K562 (cell line): ENCODE results near the gene TMSB10. TPM values are rescaled to one million over a fixed set of nuclear protein-coding genes. Genes with fewer than 3 reads are reported as not detected.

Experiments used
- ATAC-seq: fragments of 200-7000 bp; cut with Tn5 transposase; 3 replicates; pipeline ENCODE4 v1.9.1; 2020; ENCODE audit warnings: moderate library complexity
- BruUV-seq: library from RNA; stranded (reverse); fragments of 400-500 nt; replicated peaks from 2 replicates; lab custom pipeline; 2021; lab: Mats Ljungman, UMichigan
- CTCF ChIA-PET: fragments of 300-600 bp; formaldehyde crosslinking; extraction: SDS; loops from one replicate; lab custom pipeline; 2021; ENCODE audit warnings: low intra/inter-chr PET ratio; lab: Yijun Ruan, JAX
- POLR2A ChIA-PET: fragments of 300-600, 350-650 bp; sonication (Branson Sonifier 250); formaldehyde crosslinking; extraction: SDS; loops from one replicate; lab custom pipeline; 2021; ENCODE audit warnings: antibody characterized with exemption, inconsistent platforms; lab: Yijun Ruan, JAX
- DNase-seq, 4 experiments: peaks; one replicate each; pipeline versions ENCODE4 v3.0.0 to v3.0.0-alpha.2; 2011 to 2018; ENCODE audit warnings: low spot score in 3 of 4, mixed read lengths in 3 of 4; ENCODE audit errors: extremely low read depth in 1 of 4
- FAIRE-seq: peaks from 2 replicates; lab custom pipeline; 2011; peaks lifted over from hg19 to GRCh38; lab: Jason Lieb, UNC
- H2AFZ ChIP-seq: 2 replicates; pipeline ENCODE4 v1.6.0; 2011; ENCODE audit warnings: low read depth, low read length, control low read depth, inconsistent platforms
- H3K27ac ChIP-seq: fragments of 200-600 bp; 3 replicates; pipeline ENCODE4 v1.8.0; 2011; ENCODE audit warnings: low read depth, mild to moderate bottlenecking, control low read depth, inconsistent platforms, low read length, moderate library complexity, mixed read lengths; ENCODE audit errors: extremely low read depth
- H3K27me3 ChIP-seq, 2 experiments: fragments of 300-600 bp in 1 of 2; 2 replicates in 1 of 2; 3 replicates in 1 of 2; pipeline versions ENCODE4 v1.6.0 to v1.8.0; 2011; ENCODE audit warnings: inconsistent platforms in 2 of 2, low read length in 2 of 2, mild to moderate bottlenecking in 1 of 2, mixed read lengths in 1 of 2, moderate library complexity in 1 of 2; ENCODE audit not compliant: control insufficient read depth in 2 of 2, insufficient read depth in 2 of 2
- H3K36me3 ChIP-seq: fragments of 300-600 bp; 3 replicates; pipeline ENCODE4 v1.8.0; 2011; ENCODE audit warnings: mild to moderate bottlenecking, low read length, inconsistent platforms; ENCODE audit not compliant: control insufficient read depth, insufficient read depth
- H3K4me1 ChIP-seq, 2 experiments: fragments of 200-600 bp in 1 of 2; replicated peaks in 1 of 2; 2 replicates in 1 of 2; 3 replicates in 1 of 2; pipeline versions ENCODE4 v1.5.1 to v1.8.0; 2011; ENCODE audit warnings: inconsistent platforms in 2 of 2, low read length in 2 of 2, mild to moderate bottlenecking in 1 of 2, mixed read lengths in 1 of 2, moderate library complexity in 1 of 2; ENCODE audit not compliant: control insufficient read depth in 2 of 2, insufficient read depth in 2 of 2
- H3K4me2 ChIP-seq: 2 replicates; pipeline ENCODE4 v1.6.1; 2011; ENCODE audit warnings: low read length, control low read depth, inconsistent platforms, mixed read lengths; ENCODE audit not compliant: insufficient read depth
- H3K4me3 ChIP-seq: fragments of 200-600 bp; sonication (generic), shearing (Covaris generic); 2 replicates; pipeline ENCODE4 v1.5.1; 2016; ENCODE audit warnings: control low read depth, inconsistent platforms
- H3K79me2 ChIP-seq: fragments of 200-600 bp; 3 replicates; pipeline ENCODE4 v1.8.0; 2011; ENCODE audit warnings: low read length, inconsistent platforms; ENCODE audit not compliant: control insufficient read depth, insufficient read depth
- H3K9ac ChIP-seq, 2 experiments: 2 replicates each; pipeline versions ENCODE4 v1.6.0 to v1.6.1; 2011; ENCODE audit warnings: low read depth in 2 of 2, low read length in 2 of 2, control low read depth in 1 of 2, inconsistent platforms in 1 of 2, mild to moderate bottlenecking in 1 of 2, mixed read lengths in 1 of 2; ENCODE audit not compliant: insufficient read depth in 1 of 2
- H3K9me1 ChIP-seq: one replicate; pipeline ENCODE4 v1.6.0; 2011; ENCODE audit warnings: inconsistent platforms, mild to moderate bottlenecking, low read length, moderate library complexity; ENCODE audit not compliant: control insufficient read depth, insufficient read depth
- H3K9me3 ChIP-seq: replicated peaks from 2 replicates; pipeline ENCODE4 v1.5.1; 2011; ENCODE audit warnings: low read depth, low read length, inconsistent platforms; ENCODE audit not compliant: control insufficient read depth, insufficient read depth
- H4K20me1 ChIP-seq: replicated peaks from 2 replicates; pipeline ENCODE4 v1.6.1; 2011; ENCODE audit warnings: low read length, inconsistent platforms, mixed read lengths; ENCODE audit not compliant: control insufficient read depth, insufficient read depth
- PHB ChIP-seq: fragments of 250-450 bp; sonication (Bioruptor Pico); IDR thresholded peaks from 2 replicates; pipeline ENCODE4 v1.5.0; 2021
- STAT5B ChIP-seq: fragments of 250-450 bp; sonication (Bioruptor Pico); IDR thresholded peaks from 2 replicates; pipeline ENCODE4 v1.8.0; 2021; ENCODE audit warnings: mild to moderate bottlenecking, inconsistent platforms
- TCF7 ChIP-seq: sonication (generic); IDR thresholded peaks from 2 replicates; pipeline ENCODE4 v1.6.1; 2016; ENCODE audit warnings: antibody characterized with exemption, borderline replicate concordance
- ZNF253 ChIP-seq: fragments of 250-450 bp; sonication (Bioruptor Pico); conservative IDR thresholded peaks from 2 replicates; pipeline ENCODE4 v1.6.1; 2021; ENCODE audit warnings: mild to moderate bottlenecking
- WGBS: fragments of 100-300 bp; shearing (Covaris generic); methylation state at CpG from one replicate; pipeline ENCODE4 v1.1.6; 2016; ENCODE audit warnings: low coverage, mixed read lengths; ENCODE audit not compliant: insufficient coverage; ENCODE audit errors: missing lambda C conversion rate; 5-methylcytosine and 5-hydroxymethylcytosine counted together
- in situ Hi-C: fragments of 300-500 bp; cut with MboI; formaldehyde crosslinking; loops from 4 replicates; pipeline ENCODE4 v1.15.0; 2018; ENCODE audit warnings: inconsistent platforms, mixed read lengths
- intact Hi-C: fragments of 100-400 bp; cut with micrococcal nuclease; formaldehyde crosslinking; loops from 2 replicates; pipeline ENCODE4 v1.14.2; 2022
- polyA plus RNA-seq, 8 experiments: library from polyadenylated mRNA; depleted of rRNA in 4 of 8; stranded (reverse) in 5 of 8; unstranded in 3 of 8; fragments of >200 nt; fragmentation: Nextera tagmentation in 2 of 8; fragmentation: Illumina TruSeq in 1 of 8; extraction: Ambion mirVana in 2 of 8; extraction: Trizol in 1 of 8; gene quantifications; 2 replicates each; pipeline versions ENCODE4 v1.2.1 to v1.2.3, GENCODE V29; 2011 to 2014; ENCODE audit warnings: inconsistent platforms in 1 of 8, missing spikeins in 1 of 8
- total RNA-seq, 7 experiments: library from RNA; depleted of rRNA in 6 of 7; stranded (reverse); fragments of >200 nt in 6 of 7; fragmentation: Illumina TruSeq in 2 of 7; extraction: Trizol in 2 of 7; gene quantifications; 2 replicates each; pipeline versions ENCODE4 v1.2.1 to v1.2.3, GENCODE V29; 2011 to 2021; ENCODE audit warnings: low replicate concordance in 1 of 7
- TF ChIP-seq, protein P1 (sequence below): fragments of 450-650 bp; IDR thresholded peaks from 2 replicates; pipeline ENCODE4 v1.6.1; 2016; ENCODE audit warnings: low read depth
- TF ChIP-seq, protein P2 (sequence below): fragments of 450-650 bp; IDR thresholded peaks from 2 replicates; pipeline ENCODE4 v1.7.1; 2018; ENCODE audit warnings: mild to moderate bottlenecking, low read depth; ENCODE audit not compliant: partially characterized antibody
- TF ChIP-seq, protein P3 (sequence below), 3 experiments: fragments of 200-800 bp in 1 of 3; fragments of 250-450 bp in 1 of 3; fragments of 450-650 bp in 1 of 3; sonication (Bioruptor Pico) in 1 of 3; sonication (Bioruptor generic) in 1 of 3; formaldehyde crosslinking in 1 of 3; IDR thresholded peaks; 2 replicates each; pipeline versions ENCODE4 v1.6.1 to v1.8.0; 2016 to 2022; ENCODE audit warnings: mild to moderate bottlenecking in 2 of 3, missing genetic modification characterization in 2 of 3, missing compliant biosample characterization in 1 of 3, moderate library complexity in 1 of 3

The TMSB10 gene
- total and polyA plus RNA-seq, 9 of the 15 experiments (the other 6 are each of a cell fraction or from before 2014, with no cell fraction given) = 382 to 2,226 (median 959) TPM

GRCh38 chr2:84911135-84911678, 5.8 kb downstream of the TMSB10 start:
- DNase-seq (no peak), ATAC-seq (no peak), FAIRE-seq (no peak)
- H3K27ac ChIP-seq = no peak overlapping the region
- ChIA-PET POLR2A (no interaction called here), CTCF (no interaction called here)
- no peaks in the 10 kb centered on the region for H3K9me1 ChIP-seq
- in situ Hi-C loops = no loop called here
- BruUV-seq = no TSS peak
- no peaks in the 10 kb centered on the region for H3K9me3 ChIP-seq
- no peaks in the 10 kb centered on the region for H3K27me3 ChIP-seq
- H3K4me2 ChIP-seq = no peak overlapping the region
- H3K79me2 ChIP-seq = peaks cover 8% of the 10 kb centered on the region
- intact Hi-C loops = no loop called here
- peaks cover 7 to 11% of the 10 kb centered on the region in 2 experiments for H3K4me1 ChIP-seq
- H3K4me3 ChIP-seq = no peak overlapping the region
- peaks cover 6% of the 10 kb centered on the region; the same call in 1 of the 3 replicates for H3K36me3 ChIP-seq
- H2AFZ ChIP-seq = no peak overlapping the region
- H3K9ac ChIP-seq = no peak overlapping the region
- WGBS = 77% methylated on average over 5 of the region's 5 CpGs
- H4K20me1 ChIP-seq = no peaks in the 10 kb centered on the region
- TF ChIP-seq, protein P1, sequence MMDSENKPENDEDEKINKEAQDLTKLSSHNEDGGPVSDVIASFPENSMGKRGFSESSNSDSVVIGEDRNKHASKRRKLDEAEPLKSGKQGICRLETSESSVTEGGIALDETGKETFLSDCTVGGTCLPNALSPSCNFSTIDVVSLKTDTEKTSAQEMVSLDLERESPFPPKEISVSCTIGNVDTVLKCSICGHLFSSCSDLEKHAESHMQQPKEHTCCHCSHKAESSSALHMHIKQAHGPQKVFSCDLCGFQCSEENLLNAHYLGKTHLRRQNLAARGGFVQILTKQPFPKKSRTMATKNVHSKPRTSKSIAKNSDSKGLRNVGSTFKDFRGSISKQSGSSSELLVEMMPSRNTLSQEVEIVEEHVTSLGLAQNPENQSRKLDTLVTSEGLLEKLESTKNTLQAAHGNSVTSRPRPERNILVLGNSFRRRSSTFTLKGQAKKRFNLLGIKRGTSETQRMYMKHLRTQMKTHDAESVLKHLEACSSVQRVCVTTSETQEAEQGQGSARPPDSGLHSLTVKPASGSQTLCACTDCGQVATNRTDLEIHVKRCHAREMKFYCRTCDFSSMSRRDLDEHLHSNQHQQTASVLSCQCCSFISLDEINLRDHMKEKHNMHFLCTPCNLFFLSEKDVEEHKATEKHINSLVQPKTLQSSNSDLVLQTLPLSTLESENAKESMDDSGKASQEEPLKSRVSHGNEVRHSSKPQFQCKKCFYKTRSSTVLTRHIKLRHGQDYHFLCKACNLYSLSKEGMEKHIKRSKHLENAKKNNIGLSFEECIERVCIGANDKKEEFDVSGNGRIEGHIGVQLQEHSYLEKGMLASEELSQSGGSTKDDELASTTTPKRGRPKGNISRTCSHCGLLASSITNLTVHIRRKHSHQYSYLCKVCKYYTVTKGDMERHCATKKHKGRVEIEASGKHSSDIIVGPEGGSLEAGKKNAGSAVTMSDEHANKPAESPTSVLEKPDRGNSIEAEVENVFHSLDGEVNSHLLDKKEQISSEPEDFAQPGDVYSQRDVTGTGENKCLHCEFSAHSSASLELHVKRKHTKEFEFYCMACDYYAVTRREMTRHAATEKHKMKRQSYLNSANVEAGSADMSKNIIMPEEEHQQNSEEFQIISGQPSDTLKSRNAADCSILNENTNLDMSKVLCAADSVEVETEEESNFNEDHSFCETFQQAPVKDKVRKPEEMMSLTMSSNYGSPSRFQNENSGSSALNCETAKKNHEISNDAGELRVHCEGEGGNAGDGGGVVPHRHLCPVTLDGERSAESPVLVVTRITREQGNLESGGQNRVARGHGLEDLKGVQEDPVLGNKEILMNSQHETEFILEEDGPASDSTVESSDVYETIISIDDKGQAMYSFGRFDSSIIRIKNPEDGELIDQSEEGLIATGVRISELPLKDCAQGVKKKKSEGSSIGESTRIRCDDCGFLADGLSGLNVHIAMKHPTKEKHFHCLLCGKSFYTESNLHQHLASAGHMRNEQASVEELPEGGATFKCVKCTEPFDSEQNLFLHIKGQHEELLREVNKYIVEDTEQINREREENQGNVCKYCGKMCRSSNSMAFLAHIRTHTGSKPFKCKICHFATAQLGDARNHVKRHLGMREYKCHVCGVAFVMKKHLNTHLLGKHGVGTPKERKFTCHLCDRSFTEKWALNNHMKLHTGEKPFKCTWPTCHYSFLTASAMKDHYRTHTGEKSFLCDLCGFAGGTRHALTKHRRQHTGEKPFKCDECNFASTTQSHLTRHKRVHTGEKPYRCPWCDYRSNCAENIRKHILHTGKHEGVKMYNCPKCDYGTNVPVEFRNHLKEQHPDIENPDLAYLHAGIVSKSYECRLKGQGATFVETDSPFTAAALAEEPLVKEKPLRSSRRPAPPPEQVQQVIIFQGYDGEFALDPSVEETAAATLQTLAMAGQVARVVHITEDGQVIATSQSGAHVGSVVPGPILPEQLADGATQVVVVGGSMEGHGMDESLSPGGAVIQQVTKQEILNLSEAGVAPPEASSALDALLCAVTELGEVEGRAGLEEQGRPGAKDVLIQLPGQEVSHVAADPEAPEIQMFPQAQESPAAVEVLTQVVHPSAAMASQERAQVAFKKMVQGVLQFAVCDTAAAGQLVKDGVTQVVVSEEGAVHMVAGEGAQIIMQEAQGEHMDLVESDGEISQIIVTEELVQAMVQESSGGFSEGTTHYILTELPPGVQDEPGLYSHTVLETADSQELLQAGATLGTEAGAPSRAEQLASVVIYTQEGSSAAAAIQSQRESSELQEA = no peak
- TF ChIP-seq, protein P2, sequence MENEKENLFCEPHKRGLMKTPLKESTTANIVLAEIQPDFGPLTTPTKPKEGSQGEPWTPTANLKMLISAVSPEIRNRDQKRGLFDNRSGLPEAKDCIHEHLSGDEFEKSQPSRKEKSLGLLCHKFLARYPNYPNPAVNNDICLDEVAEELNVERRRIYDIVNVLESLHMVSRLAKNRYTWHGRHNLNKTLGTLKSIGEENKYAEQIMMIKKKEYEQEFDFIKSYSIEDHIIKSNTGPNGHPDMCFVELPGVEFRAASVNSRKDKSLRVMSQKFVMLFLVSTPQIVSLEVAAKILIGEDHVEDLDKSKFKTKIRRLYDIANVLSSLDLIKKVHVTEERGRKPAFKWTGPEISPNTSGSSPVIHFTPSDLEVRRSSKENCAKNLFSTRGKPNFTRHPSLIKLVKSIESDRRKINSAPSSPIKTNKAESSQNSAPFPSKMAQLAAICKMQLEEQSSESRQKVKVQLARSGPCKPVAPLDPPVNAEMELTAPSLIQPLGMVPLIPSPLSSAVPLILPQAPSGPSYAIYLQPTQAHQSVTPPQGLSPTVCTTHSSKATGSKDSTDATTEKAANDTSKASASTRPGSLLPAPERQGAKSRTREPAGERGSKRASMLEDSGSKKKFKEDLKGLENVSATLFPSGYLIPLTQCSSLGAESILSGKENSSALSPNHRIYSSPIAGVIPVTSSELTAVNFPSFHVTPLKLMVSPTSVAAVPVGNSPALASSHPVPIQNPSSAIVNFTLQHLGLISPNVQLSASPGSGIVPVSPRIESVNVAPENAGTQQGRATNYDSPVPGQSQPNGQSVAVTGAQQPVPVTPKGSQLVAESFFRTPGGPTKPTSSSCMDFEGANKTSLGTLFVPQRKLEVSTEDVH = no peak
- TF ChIP-seq ZNF253 (no peak), PHB (CRISPR knock-in tag) (no peak), TCF7 (no peak), STAT5B (CRISPR knock-in tag) (no peak)
- TF ChIP-seq, protein P3, sequence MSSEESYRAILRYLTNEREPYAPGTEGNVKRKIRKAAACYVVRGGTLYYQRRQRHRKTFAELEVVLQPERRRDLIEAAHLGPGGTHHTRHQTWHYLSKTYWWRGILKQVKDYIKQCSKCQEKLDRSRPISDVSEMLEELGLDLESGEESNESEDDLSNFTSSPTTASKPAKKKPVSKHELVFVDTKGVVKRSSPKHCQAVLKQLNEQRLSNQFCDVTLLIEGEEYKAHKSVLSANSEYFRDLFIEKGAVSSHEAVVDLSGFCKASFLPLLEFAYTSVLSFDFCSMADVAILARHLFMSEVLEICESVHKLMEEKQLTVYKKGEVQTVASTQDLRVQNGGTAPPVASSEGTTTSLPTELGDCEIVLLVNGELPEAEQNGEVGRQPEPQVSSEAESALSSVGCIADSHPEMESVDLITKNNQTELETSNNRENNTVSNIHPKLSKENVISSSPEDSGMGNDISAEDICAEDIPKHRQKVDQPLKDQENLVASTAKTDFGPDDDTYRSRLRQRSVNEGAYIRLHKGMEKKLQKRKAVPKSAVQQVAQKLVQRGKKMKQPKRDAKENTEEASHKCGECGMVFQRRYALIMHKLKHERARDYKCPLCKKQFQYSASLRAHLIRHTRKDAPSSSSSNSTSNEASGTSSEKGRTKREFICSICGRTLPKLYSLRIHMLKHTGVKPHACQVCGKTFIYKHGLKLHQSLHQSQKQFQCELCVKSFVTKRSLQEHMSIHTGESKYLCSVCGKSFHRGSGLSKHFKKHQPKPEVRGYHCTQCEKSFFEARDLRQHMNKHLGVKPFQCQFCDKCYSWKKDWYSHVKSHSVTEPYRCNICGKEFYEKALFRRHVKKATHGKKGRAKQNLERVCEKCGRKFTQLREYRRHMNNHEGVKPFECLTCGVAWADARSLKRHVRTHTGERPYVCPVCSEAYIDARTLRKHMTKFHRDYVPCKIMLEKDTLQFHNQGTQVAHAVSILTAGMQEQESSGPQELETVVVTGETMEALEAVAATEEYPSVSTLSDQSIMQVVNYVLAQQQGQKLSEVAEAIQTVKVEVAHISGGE (CRISPR knock-in tag; IDR thresholded peaks at IDR 0.05) = no peak
